Uterus (tissue), 4 donors: ENCODE results near the gene ZNF546. TPM values are rescaled to one million over a fixed set of nuclear protein-coding genes. Genes with fewer than 3 reads are reported as not detected.
A peak's percentile ranks its signal among the peaks of the same experiment; 100 is the strongest.

ENCODE experiments used
- DNase-seq, 2 donors: peaks; one replicate each; pipeline ENCODE4 v3.0.0-alpha.2; 2019 to 2020
- H3K27ac ChIP-seq, 2 donors: fragments of 200-600 bp; sonication (generic); 1 replicate in 1 of 2; 2 replicates in 1 of 2; pipeline ENCODE4 v1.5.1; 2016 to 2018
- H3K27me3 ChIP-seq, 2 donors: fragments of 200-600 bp; sonication (generic); one replicate each; pipeline ENCODE4 v1.5.1; 2018 to 2019; ENCODE audit warnings: control low read depth in 1 of 2
- H3K36me3 ChIP-seq, 2 donors: fragments of 200-600 bp; sonication (generic); one replicate each; pipeline ENCODE4 v1.5.1; 2019; ENCODE audit warnings: control low read depth in 1 of 2
- H3K4me1 ChIP-seq, 2 donors: fragments of 200-600 bp; sonication (generic); one replicate each; pipeline ENCODE4 v1.5.1; 2018 to 2019; ENCODE audit warnings: control low read depth in 1 of 2
- H3K4me3 ChIP-seq, 2 donors: fragments of 200-600 bp; sonication (generic); 1 replicate in 1 of 2; 2 replicates in 1 of 2; pipeline ENCODE4 v1.5.1; 2018 to 2019; ENCODE audit warnings: mild to moderate bottlenecking in 1 of 2
- H3K9me3 ChIP-seq, 2 donors: fragments of 200-600 bp; sonication (generic); one replicate each; pipeline ENCODE4 v1.5.1; 2019; ENCODE audit warnings: control low read depth in 1 of 2
- POLR2A ChIP-seq, 2 donors: fragments of 450-650 bp; IDR thresholded peaks; one replicate each; pipeline ENCODE4 v1.6.1; 2016; ENCODE audit warnings: antibody characterized with exemption in 2 of 2, mild to moderate bottlenecking in 1 of 2, moderate library complexity in 1 of 2
- intact Hi-C: fragments of 100-400 bp; cut with DNase I; formaldehyde crosslinking; loops from one replicate; pipeline ENCODE4 v1.15.1; 2023; ENCODE audit warnings: low total_unique reads
- total RNA-seq, 4 donors: library from RNA; depleted of rRNA in 3 of 4; stranded (reverse); fragments of >200 nt in 3 of 4; gene quantifications; one replicate each; pipeline versions ENCODE4 v1.1.0 to v1.2.4, GENCODE V29; 2014 to 2023
- TF ChIP-seq, protein P1 (sequence below), 4 experiments: fragments of 200-600 bp in 2 of 4; fragments of 450-650 bp in 2 of 4; sonication (generic) in 2 of 4; IDR thresholded peaks; one replicate each; pipeline ENCODE4 v1.5.1; 2016 to 2019; ENCODE audit warnings: antibody characterized with exemption in 4 of 4, mild to moderate bottlenecking in 2 of 4, moderate library complexity in 1 of 4
- donor health status: DM: yes; HTN: yes; CAD: no.

The ZNF546 gene
- total RNA-seq, 4 donors from 2014 or later = 1.0 to 18.9 (median 6.3) TPM

DNA sequence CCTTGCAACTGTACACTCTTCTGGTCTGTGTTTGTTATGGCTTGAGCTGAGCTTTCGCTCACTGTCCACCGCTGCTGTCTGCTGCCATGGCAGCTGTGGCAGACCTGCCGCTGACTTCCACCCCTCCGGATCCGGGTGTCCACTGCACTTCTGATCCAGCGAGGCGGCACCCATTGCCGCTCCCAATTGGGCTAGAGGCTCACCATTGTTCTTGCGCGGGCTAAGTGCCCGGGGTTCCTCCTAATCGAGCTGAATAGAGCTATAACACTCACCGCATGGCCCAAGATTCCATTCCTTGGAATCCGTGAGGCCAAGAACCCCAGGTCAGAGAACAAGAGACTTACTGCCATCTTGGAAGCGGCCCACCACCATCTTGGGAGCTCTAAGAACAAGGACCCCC lies 28.1 kb upstream of the ZNF546 start:
- H3K27ac ChIP-seq = no peak overlapping the region
- intact Hi-C loops = no loop called here
- TF ChIP-seq, protein P1, sequence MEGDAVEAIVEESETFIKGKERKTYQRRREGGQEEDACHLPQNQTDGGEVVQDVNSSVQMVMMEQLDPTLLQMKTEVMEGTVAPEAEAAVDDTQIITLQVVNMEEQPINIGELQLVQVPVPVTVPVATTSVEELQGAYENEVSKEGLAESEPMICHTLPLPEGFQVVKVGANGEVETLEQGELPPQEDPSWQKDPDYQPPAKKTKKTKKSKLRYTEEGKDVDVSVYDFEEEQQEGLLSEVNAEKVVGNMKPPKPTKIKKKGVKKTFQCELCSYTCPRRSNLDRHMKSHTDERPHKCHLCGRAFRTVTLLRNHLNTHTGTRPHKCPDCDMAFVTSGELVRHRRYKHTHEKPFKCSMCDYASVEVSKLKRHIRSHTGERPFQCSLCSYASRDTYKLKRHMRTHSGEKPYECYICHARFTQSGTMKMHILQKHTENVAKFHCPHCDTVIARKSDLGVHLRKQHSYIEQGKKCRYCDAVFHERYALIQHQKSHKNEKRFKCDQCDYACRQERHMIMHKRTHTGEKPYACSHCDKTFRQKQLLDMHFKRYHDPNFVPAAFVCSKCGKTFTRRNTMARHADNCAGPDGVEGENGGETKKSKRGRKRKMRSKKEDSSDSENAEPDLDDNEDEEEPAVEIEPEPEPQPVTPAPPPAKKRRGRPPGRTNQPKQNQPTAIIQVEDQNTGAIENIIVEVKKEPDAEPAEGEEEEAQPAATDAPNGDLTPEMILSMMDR (IDR thresholded peaks at IDR 0.05) = no peak
- no peak for TF ChIP-seq POLR2A (IDR thresholded peaks at IDR 0.05)

DNA sequence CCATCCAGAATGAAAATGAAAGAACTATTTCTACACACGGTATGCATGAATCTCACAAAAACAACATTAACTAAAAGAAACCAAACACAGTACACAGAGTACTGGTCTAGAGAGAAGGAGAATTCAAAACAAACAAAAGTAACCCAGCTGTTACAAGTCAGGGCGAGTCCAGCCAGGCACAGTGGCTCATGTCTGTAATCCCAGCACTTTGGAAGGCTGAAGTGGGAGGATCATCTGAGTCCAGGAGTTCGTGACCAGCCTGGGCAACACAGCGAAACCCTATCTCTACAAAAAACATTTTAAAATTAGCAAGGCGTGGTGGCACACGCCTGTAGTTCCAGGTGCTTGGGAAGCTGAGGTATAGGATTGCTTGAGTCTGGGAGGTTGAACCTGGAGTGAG lies 27.6 kb upstream of the ZNF546 start:
- TF ChIP-seq, protein P1 (IDR thresholded peaks at IDR 0.05) = no peak
- TF ChIP-seq POLR2A (IDR thresholded peaks at IDR 0.05) = no peak
- H3K9me3 ChIP-seq = no peaks in the 10 kb centered on the region
- H3K27me3 ChIP-seq = no peaks in the 10 kb centered on the region
- H3K36me3 ChIP-seq = no peaks in the 10 kb centered on the region
- DNase-seq = no peak
- no peaks in the 10 kb centered on the region for H3K4me1 ChIP-seq
- no peak overlapping the region for H3K27ac ChIP-seq
- intact Hi-C loops = no loop called here
- no peak overlapping the region for H3K4me3 ChIP-seq

More for the DNA sequence above, 28.1 kb upstream of the ZNF546 start:
- Histone ChIP-seq H3K4me3 (no peak overlapping the region), H3K9me3 (no peaks in the 10 kb centered on the region), H3K4me1 (no peaks in the 10 kb centered on the region), H3K36me3 (no peaks in the 10 kb centered on the region), H3K27me3 (no peaks in the 10 kb centered on the region)
- DNase-seq = no peak

DNA sequence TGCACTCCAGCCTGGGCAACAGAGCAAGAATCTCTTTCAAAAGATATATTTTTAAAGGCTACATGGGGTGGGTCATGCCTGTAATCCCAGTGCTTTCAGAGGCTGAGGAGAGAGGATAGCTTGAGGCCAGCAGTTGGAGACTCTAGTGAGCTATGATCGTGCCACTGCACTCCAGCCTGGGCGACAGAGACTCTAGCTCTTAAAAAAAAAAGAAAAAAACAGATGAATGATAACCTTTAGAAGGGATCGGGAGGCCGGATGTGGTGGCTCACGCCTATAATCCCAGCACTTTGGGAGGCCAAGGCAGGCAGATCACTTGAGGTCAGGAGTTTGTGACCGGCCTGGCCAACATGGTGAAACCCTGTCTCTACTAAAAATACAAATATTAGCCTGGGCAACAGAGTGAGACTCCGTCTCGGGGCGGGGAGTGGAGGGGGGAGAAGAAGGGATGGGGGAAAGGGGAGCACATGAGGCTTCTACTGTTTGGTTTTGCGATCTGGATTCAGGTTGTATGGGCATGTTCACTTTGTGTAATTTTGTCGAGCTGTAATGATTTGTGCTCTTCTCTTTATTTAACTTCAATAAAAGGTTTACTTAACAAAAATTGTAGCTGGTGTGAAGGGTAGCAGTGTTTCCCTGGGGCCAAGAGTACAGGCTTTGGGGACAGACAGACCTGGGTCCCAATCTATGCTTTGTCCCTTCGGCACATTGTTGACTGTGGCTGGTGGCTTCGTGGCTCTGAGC lies 27.0 kb upstream of the ZNF546 start:
- Histone ChIP-seq H3K9me3 (no peaks in the 10 kb centered on the region), H3K27ac (peak overlapping the region; percentile 87 to 88), H3K36me3 (no peaks in the 10 kb centered on the region), H3K4me1 (no peaks in the 10 kb centered on the region), H3K4me3 (peak overlapping the region; percentile 59 to 80), H3K27me3 (no peaks in the 10 kb centered on the region)
- intact Hi-C loops = no loop called here
- DNase-seq = no peak
- no peak for TF ChIP-seq POLR2A (IDR thresholded peaks at IDR 0.05)
- TF ChIP-seq, protein P1 (IDR thresholded peaks at IDR 0.05) = no peak

DNA sequence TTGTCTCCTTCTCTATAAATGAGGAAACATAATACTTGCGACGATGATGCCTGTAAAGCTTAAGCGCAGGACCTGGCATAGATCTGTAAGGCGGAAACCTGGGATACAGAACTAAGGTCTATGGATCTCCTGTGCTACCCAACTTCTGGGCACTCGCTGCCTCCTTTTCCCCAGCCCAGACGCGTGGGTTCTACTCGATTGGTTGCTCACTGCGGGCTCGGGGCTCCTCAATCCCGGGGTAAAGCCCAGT lies 26.5 kb upstream of the ZNF546 start:
- Histone ChIP-seq H3K9me3 (no peaks in the 10 kb centered on the region), H3K27ac (peak overlapping the region; percentile 87 to 88), H3K27me3 (no peaks in the 10 kb centered on the region), H3K36me3 (no peaks in the 10 kb centered on the region), H3K4me1 (no peaks in the 10 kb centered on the region), H3K4me3 (peak overlapping the region; percentile 59 to 80)
- DNase-seq = no peak
- intact Hi-C loops = no loop called here
- no peak for TF ChIP-seq POLR2A (IDR thresholded peaks at IDR 0.05)
- TF ChIP-seq, protein P1 (IDR thresholded peaks at IDR 0.05) = no peak

DNA sequence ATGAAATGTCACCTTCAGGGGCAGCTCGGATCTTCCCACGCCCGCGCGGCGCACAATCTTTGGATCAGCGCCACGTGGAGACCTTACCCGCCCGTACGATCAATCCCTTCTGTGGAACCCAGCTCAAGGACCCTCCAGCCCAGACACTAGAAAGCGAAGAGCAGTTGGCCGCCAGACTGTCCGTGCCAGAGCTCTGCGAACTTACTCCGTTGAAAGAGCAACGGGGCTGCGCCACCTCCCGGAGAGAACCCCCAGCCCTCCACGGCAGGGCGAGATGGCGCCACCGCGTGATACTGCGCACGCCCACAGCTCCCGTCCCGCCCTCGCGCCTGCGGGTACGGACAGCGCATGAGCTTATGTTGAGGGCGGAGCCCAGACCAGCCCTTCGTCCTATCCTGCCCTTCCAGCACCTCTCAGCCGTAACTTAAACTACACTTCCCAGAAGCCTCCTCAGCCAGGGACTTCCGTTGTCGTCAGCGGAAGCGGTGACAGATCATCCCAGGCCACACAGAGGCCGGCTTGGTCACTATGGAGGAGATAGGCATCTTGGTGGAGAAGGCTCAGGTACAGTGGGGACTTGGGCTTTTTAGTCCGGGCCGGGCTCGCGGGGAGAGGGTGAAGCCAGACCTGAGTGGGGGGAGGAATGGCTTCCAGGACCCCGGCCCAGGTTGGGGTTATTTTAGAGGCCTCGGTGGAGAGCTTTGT lies 26.0 kb upstream of the ZNF546 start, which contains the start of gene PSMC4:
Gene PSMC4 (plus strand): TSS at position 491 of the 705 bp plus-strand sequence. CDS start 38 bp downstream, at position 529.
- TF ChIP-seq, protein P1 (IDR thresholded peaks at IDR 0.05) = peak; percentile 72 to 93 (median 80)
- TF ChIP-seq POLR2A (IDR thresholded peaks at IDR 0.05) = peak; percentile 86 to 88
- H3K4me3 ChIP-seq = peak within 1 kb of the TSS; percentile 75 to 80
- peak; percentile 96 to 98 for DNase-seq
- H3K4me1 ChIP-seq = no peaks in the 10 kb centered on the region
- H3K27ac ChIP-seq = peak within 1 kb of the TSS; percentile 87 to 88
- no peaks in the 10 kb centered on the region for H3K36me3 ChIP-seq
- intact Hi-C loops = no loop called here
- H3K9me3 ChIP-seq = no peaks in the 10 kb centered on the region
- H3K27me3 ChIP-seq = no peaks in the 10 kb centered on the region
